SU-DHL-6 (cell line): ENCODE measurements around the gene TOP3A.

Experiments used
- H2AFZ ChIP-seq: fragments of 200-600 bp; sonication (generic); 2 replicates; pipeline ENCODE4 v1.6.1; 2014; ENCODE audit warnings: low read depth, mild to moderate bottlenecking, moderate library complexity, mixed read lengths, antibody characterized with exemption, low read length; ENCODE audit not compliant: severe bottlenecking
- H3F3A ChIP-seq: fragments of 200-600 bp; shearing (Covaris generic); 2 replicates; pipeline ENCODE4 v1.6.0; 2016; ENCODE audit warnings: antibody characterized with exemption, mild to moderate bottlenecking; ENCODE audit not compliant: insufficient read depth
- H3K27ac ChIP-seq: fragments of 200-600 bp; sonication (generic); 2 replicates; pipeline ENCODE4 v1.5.1; 2016; ENCODE audit warnings: low read depth, mild to moderate bottlenecking, low read length, moderate library complexity, mixed read lengths
- H3K27me3 ChIP-seq: fragments of 200-600 bp; sonication (generic), shearing (Covaris generic); 2 replicates; pipeline ENCODE4 v1.6.0; 2014; ENCODE audit warnings: mild to moderate bottlenecking, low read length
- H3K36me3 ChIP-seq: fragments of 200-600 bp; sonication (generic); 2 replicates; pipeline ENCODE4 v1.6.1; 2014; ENCODE audit warnings: mild to moderate bottlenecking, low read length, mixed read lengths
- H3K4me2 ChIP-seq: fragments of 300-600, 200-600 bp; shearing (Covaris generic), sonication (generic); 2 replicates; pipeline ENCODE4 v1.6.0; 2014; ENCODE audit warnings: low read length, low read depth, mild to moderate bottlenecking; ENCODE audit not compliant: poor library complexity, severe bottlenecking
- H3K4me3 ChIP-seq: fragments of 200-600 bp; sonication (generic); 2 replicates; pipeline ENCODE4 v1.5.1; 2014; ENCODE audit warnings: antibody characterized with exemption, low read length, mild to moderate bottlenecking, mixed read lengths; ENCODE audit not compliant: insufficient read depth, poor library complexity, severe bottlenecking
- H3K79me2 ChIP-seq: fragments of 200-600 bp; sonication (generic); 2 replicates; pipeline ENCODE4 v1.6.1; 2014; ENCODE audit warnings: mild to moderate bottlenecking, low read length, moderate library complexity; ENCODE audit not compliant: insufficient read depth
- H3K9ac ChIP-seq: fragments of 200-600 bp; sonication (generic); 2 replicates; pipeline ENCODE4 v1.7.0; 2014; ENCODE audit warnings: mild to moderate bottlenecking, low read length
- H3K9me2 ChIP-seq: fragments of 200-600 bp; sonication (generic); replicated peaks from 2 replicates; pipeline ENCODE4 v1.6.1; 2014; ENCODE audit warnings: low read length; ENCODE audit not compliant: insufficient read depth
- H3K9me3 ChIP-seq: fragments of 200-600 bp; sonication (generic); 2 replicates; pipeline ENCODE4 v1.6.1; 2014; ENCODE audit warnings: low read length, mixed read lengths; ENCODE audit not compliant: insufficient read depth
- H4K20me1 ChIP-seq: fragments of 200-600 bp; sonication (generic); 2 replicates; pipeline ENCODE4 v1.6.1; 2014; ENCODE audit warnings: low read depth, mild to moderate bottlenecking, antibody characterized with exemption, low read length, moderate library complexity, mixed read lengths
- EZH2phosphoT487 ChIP-seq: fragments of 200-600 bp; sonication (generic), shearing (Covaris generic); conservative IDR thresholded peaks from 2 replicates; pipeline ENCODE4 v1.6.1; 2018; ENCODE audit warnings: mild to moderate bottlenecking, antibody characterized with exemption, low read length, moderate library complexity, mixed read lengths
- TF ChIP-seq, protein P1 (sequence below): fragments of 200-600 bp; sonication (generic); IDR thresholded peaks from one replicate; pipeline ENCODE4 v1.5.1; 2017; ENCODE audit warnings: antibody characterized with exemption, mild to moderate bottlenecking, low read length, moderate library complexity; ENCODE audit not compliant: insufficient read depth, poor library complexity, severe bottlenecking

The TOP3A gene

DNA sequence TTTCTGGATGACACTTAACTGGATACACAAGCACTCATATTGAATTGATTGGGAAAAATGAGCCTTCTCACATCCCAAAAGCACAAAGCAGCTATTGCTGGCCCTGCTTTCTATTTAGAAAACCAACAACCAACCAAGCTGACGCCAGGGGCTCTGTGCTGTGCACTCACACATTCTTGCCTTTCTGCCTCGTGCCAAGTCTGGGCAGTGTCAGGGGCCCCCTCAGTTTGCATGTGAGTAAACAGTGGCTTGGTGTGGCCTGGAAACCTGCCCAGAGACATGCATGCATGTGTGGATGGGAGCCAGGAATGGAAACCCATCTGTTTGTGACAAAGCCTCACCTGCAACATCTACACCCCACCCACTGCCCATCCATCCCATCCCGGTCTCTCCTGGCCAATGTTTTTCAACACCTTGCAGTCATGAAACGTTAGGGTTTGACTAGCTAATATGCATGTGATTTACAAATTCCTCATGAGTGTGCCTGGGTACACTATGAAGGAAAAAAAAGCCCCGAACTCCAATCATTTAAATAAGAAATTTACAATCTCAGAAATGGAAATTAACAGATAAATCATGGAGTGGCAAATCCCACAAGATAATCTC is 33.9 kb downstream of the TOP3A start:
- H4K20me1 ChIP-seq, result no peaks in the 10 kb centered on the region
- H3K9me3 ChIP-seq, result no peaks in the 10 kb centered on the region
- no peaks in the 10 kb centered on the region for H3K9me2 ChIP-seq
- H2AFZ ChIP-seq, result no peak overlapping the region
- no peak overlapping the region for H3K27ac ChIP-seq
- no peaks in the 10 kb centered on the region for H3K79me2 ChIP-seq
- no peak overlapping the region for H3K4me2 ChIP-seq
- H3K36me3 ChIP-seq, result peaks cover 33% of the 10 kb centered on the region
- no peak overlapping the region for H3K9ac ChIP-seq
- H3F3A ChIP-seq, result no peaks in the 10 kb centered on the region
- H3K27me3 ChIP-seq, result no peaks in the 10 kb centered on the region
- H3K4me3 ChIP-seq, result no peak overlapping the region
- TF ChIP-seq, protein P1, sequence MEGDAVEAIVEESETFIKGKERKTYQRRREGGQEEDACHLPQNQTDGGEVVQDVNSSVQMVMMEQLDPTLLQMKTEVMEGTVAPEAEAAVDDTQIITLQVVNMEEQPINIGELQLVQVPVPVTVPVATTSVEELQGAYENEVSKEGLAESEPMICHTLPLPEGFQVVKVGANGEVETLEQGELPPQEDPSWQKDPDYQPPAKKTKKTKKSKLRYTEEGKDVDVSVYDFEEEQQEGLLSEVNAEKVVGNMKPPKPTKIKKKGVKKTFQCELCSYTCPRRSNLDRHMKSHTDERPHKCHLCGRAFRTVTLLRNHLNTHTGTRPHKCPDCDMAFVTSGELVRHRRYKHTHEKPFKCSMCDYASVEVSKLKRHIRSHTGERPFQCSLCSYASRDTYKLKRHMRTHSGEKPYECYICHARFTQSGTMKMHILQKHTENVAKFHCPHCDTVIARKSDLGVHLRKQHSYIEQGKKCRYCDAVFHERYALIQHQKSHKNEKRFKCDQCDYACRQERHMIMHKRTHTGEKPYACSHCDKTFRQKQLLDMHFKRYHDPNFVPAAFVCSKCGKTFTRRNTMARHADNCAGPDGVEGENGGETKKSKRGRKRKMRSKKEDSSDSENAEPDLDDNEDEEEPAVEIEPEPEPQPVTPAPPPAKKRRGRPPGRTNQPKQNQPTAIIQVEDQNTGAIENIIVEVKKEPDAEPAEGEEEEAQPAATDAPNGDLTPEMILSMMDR, result no peak
- no peak for TF ChIP-seq EZH2phosphoT487

DNA sequence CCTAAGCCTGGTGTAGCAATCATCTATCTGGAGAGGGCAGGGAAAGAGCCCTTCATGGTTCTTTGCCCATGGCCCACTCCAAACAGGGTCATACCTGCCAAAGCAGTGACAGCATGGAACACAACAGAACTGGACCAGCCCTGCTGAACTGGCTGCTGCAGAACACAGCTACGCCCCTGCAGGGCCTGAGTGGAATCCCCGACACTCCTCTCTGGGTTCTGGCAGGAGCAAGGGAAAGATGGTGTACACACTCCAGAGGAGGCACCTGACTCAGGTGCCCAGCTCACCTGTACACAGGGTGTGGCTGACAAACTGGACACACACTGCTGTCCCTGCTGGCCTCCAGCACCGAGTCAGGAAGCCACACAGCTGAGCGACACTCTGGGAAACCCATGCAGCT is 34.5 kb downstream of the TOP3A start:
- Histone ChIP-seq H3K36me3 (peaks cover 29% of the 10 kb centered on the region), H3K9ac (no peak overlapping the region), H3K4me3 (no peak overlapping the region), H3K79me2 (no peaks in the 10 kb centered on the region), H3K27ac (no peak overlapping the region), H3K4me2 (no peak overlapping the region), H3K9me3 (no peaks in the 10 kb centered on the region), H3K27me3 (no peaks in the 10 kb centered on the region), H2AFZ (no peak overlapping the region), H4K20me1 (no peaks in the 10 kb centered on the region), H3K9me2 (no peaks in the 10 kb centered on the region), H3F3A (no peaks in the 10 kb centered on the region)
- TF ChIP-seq EZH2phosphoT487, result no peak
- TF ChIP-seq, protein P1, result no peak

DNA sequence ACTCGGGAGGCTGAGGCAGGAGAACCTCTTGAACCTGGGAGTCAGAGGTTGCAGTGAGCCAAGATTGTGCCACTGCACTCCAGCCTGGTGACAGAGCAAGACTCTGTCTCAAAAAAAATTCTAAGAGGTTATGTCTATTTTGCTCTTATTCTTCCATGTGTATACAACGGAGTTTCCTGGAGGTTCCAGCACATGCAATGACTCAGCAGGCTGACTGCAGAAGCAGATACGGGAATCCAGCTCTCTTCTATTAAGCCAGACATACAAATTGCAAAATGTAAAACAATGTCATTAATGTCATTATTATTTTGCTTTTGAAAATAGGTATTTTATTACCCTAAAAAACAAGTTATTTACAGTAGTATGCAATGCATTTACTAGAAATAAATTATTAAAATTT is 35.9 kb downstream of the TOP3A start:
- H2AFZ ChIP-seq, result no peak overlapping the region
- H3K9me2 ChIP-seq, result no peaks in the 10 kb centered on the region
- no peaks in the 10 kb centered on the region for H3K79me2 ChIP-seq
- no peak overlapping the region for H3K27ac ChIP-seq
- H3K27me3 ChIP-seq, result no peaks in the 10 kb centered on the region
- TF ChIP-seq, protein P1, result no peak
- no peak for TF ChIP-seq EZH2phosphoT487
- H3K9ac ChIP-seq, result no peak overlapping the region
- H3F3A ChIP-seq, result no peaks in the 10 kb centered on the region
- no peaks in the 10 kb centered on the region for H4K20me1 ChIP-seq
- H3K36me3 ChIP-seq, result peaks cover 23% of the 10 kb centered on the region
- no peak overlapping the region for H3K4me3 ChIP-seq
- no peak overlapping the region for H3K4me2 ChIP-seq
- no peaks in the 10 kb centered on the region for H3K9me3 ChIP-seq
